ENCODE results near the gene CTXN3.

GRCh38 chr5:127608077-127608660 is 40.7 kb upstream of the CTXN3 start:
- no peak for TF ChIP-seq CTCF (IDR thresholded peaks at IDR 0.05)
- TF ChIP-seq POLR2A (IDR thresholded peaks at IDR 0.05) = no peak
